Ovary (tissue), 9 donors: ENCODE measurements around the gene EXOC6B. TPM values are rescaled to one million over a fixed set of nuclear protein-coding genes. Genes with fewer than 3 reads are reported as not detected.

ENCODE experiments used
- DNase-seq, 5 donors: peaks; one replicate each; pipeline ENCODE4 v3.0.0-alpha.2; 2019 to 2020
- H3K27ac ChIP-seq, 2 donors: fragments of 200-600 bp; one replicate each; pipeline versions ENCODE4 v1.5.1 to v1.8.0; 2019 to 2022
- H3K27me3 ChIP-seq: fragments of 200-600 bp; one replicate; pipeline ENCODE4 v1.8.0; 2022
- H3K36me3 ChIP-seq: fragments of 200-600 bp; sonication (generic); one replicate; pipeline ENCODE4 v1.5.1; 2019
- H3K4me1 ChIP-seq: one replicate; pipeline ENCODE4 v1.8.1; 2013; ENCODE audit warnings: mild to moderate bottlenecking, moderate library complexity; ENCODE audit not compliant: insufficient read depth
- H3K4me3 ChIP-seq: fragments of 200-600 bp; sonication (generic); one replicate; pipeline ENCODE4 v1.5.1; 2017
- H3K9me3 ChIP-seq, 2 donors: fragments of 200-600 bp in 1 of 2; sonication (generic) in 1 of 2; one replicate each; pipeline versions ENCODE4 v1.5.1 to v1.8.1; 2013 to 2019; ENCODE audit warnings: mild to moderate bottlenecking in 1 of 2, moderate library complexity in 1 of 2
- CTCF ChIP-seq, 3 donors: fragments of 450-650 bp in 2 of 3; fragments of 200-600 bp in 1 of 3; IDR thresholded peaks; one replicate each; pipeline versions ENCODE4 v1.5.1 to v1.8.0; 2016 to 2022; ENCODE audit warnings: antibody characterized with exemption in 3 of 3, mild to moderate bottlenecking in 1 of 3
- EP300 ChIP-seq: sonication (generic); formaldehyde crosslinking; IDR thresholded peaks from one replicate; pipeline ENCODE4 v1.6.1; 2017; ENCODE audit warnings: antibody characterized with exemption
- POLR2A ChIP-seq: fragments of 450-650 bp; IDR thresholded peaks from one replicate; pipeline ENCODE4 v1.6.1; 2017; ENCODE audit warnings: antibody characterized with exemption, mild to moderate bottlenecking, moderate library complexity
- WGBS, 3 donors: extraction: QIAGEN DNeasy Blood & Tissue Kit in 1 of 3; methylation state at CpG; one replicate each; pipeline versions ENCODE4 v1.1.5 to v1.1.7; 2013 to 2017; 5-methylcytosine and 5-hydroxymethylcytosine counted together
- intact Hi-C, 4 donors: fragments of 100-400 bp; cut with DNase I; formaldehyde crosslinking; loops; one replicate each; pipeline versions ENCODE4 v1.11.0 to v1.15.1; 2022 to 2023
- polyA plus RNA-seq, 2 donors: library from polyadenylated mRNA; stranded (reverse); fragments of 200-250 nt in 1 of 2; fragments of 350-450 nt in 1 of 2; fragmentation: Illumina TruSeq in 1 of 2; extraction: RNeasy Lipid Tissue Mini Kit (QIAGEN cat#74804) in 1 of 2; gene quantifications; one replicate each; pipeline ENCODE4 v1.2.3, GENCODE V29; 2013 to 2014
- total RNA-seq, 7 donors: library from RNA; depleted of rRNA in 2 of 7; stranded (reverse); fragments of >200 nt in 2 of 7; fragmentation: NEBNext Ultra II Directional in 3 of 7; extraction: Animal tissue kit (Norgen Biotek cat#: 25700) in 3 of 7; gene quantifications; one replicate each; pipeline versions ENCODE4 v1.1.0 to v1.2.4, GENCODE V29; 2016 to 2023
- donor health status: DM: no; HTN: no; CAD: no; lungs with moderate emphysema.
- donor health status: DM: no; HTN: no; CAD: no.
- donor health status: Bipolar disorder and iron deficiency.
- donor health status: DM: yes; HTN: yes; CAD: no.
- donor health status: DM: no; HTN: no; CAD: no.
- donor health status: DM: yes; HTN: yes; CAD: no.

The EXOC6B gene
- total and polyA plus RNA-seq, 9 donors: 11.9 to 84.9 (median 57.8) TPM

GRCh38 chr2:72629062-72629461, 196.8 kb downstream of the EXOC6B start:
- TF ChIP-seq EP300 (no peak), POLR2A (no peak), CTCF (IDR thresholded peaks at IDR 0.05) (no peak)

GRCh38 chr2:72627083-72627482, 198.8 kb downstream of the EXOC6B start:
- Histone ChIP-seq H3K4me1 (peaks cover 7% of the 10 kb centered on the region), H3K27ac (no peak overlapping the region), H3K36me3 (no peaks in the 10 kb centered on the region), H3K4me3 (no peak overlapping the region), H3K27me3 (no peaks in the 10 kb centered on the region), H3K9me3 (no peaks in the 10 kb centered on the region)
- intact Hi-C loops: no loop called here
- TF ChIP-seq CTCF (IDR thresholded peaks at IDR 0.05) (no peak), EP300 (no peak), POLR2A (no peak)
- 46 to 70% (median 60%) methylated on average over 1 of the region's 1 CpG for WGBS, 3 donors
- DNase-seq: no peak

More at GRCh38 chr2:72629062-72629461, 196.8 kb downstream of the EXOC6B start:
- Histone ChIP-seq H3K4me1 (peaks cover 7% of the 10 kb centered on the region), H3K9me3 (no peaks in the 10 kb centered on the region), H3K36me3 (no peaks in the 10 kb centered on the region), H3K27me3 (no peaks in the 10 kb centered on the region), H3K4me3 (no peak overlapping the region), H3K27ac (no peak overlapping the region)
- intact Hi-C loops: no loop called here
- 20 to 49% (median 23%) methylated on average over 1 of the region's 1 CpG for WGBS, 3 donors
- DNase-seq: no peak

- WGBS, 3 donors: 26 to 38% (median 29%) methylated on average over 1 of the region's 1 CpG
- Histone ChIP-seq H3K4me1 (peaks cover 7% of the 10 kb centered on the region), H3K9me3 (no peaks in the 10 kb centered on the region), H3K27me3 (no peaks in the 10 kb centered on the region), H3K4me3 (no peak overlapping the region), H3K27ac (no peak overlapping the region), H3K36me3 (no peaks in the 10 kb centered on the region)
- TF ChIP-seq EP300 (no peak), CTCF (IDR thresholded peaks at IDR 0.05) (no peak), POLR2A (no peak)
- intact Hi-C loops: no loop called here
- no peak for DNase-seq
These were observed 200.5 kb downstream of the EXOC6B start for GRCh38 chr2:72625366-72625765.

- intact Hi-C loops: no loop called here
- DNase-seq: no peak
- H3K4me1 ChIP-seq: peaks cover 4% of the 10 kb centered on the region
These were observed 202.4 kb downstream of the EXOC6B start for GRCh38 chr2:72623481-72623880.

More at GRCh38 chr2:72623481-72623880, 202.4 kb downstream of the EXOC6B start:
- Histone ChIP-seq H3K36me3 (no peaks in the 10 kb centered on the region), H3K27me3 (no peaks in the 10 kb centered on the region), H3K9me3 (no peaks in the 10 kb centered on the region), H3K27ac (no peak overlapping the region), H3K4me3 (no peak overlapping the region)
- TF ChIP-seq POLR2A (no peak), EP300 (no peak), CTCF (IDR thresholded peaks at IDR 0.05) (no peak)
